PC-9 (cell line): ENCODE data around the gene SELENOT.

Experiments
- CTCF ChIP-seq: fragments of 200-600 bp; sonication (generic); conservative IDR thresholded peaks from 2 replicates; pipeline ENCODE4 v1.6.1; 2017; ENCODE audit warnings: mixed run types, antibody characterized with exemption, mild to moderate bottlenecking, moderate library complexity
- EZH2 ChIP-seq: fragments of 200-600 bp; sonication (generic); IDR thresholded peaks from 2 replicates; pipeline ENCODE4 v1.8.0; 2017; ENCODE audit warnings: antibody characterized with exemption, low read depth

GRCh38 chr3:150675587-150675986 is 72.5 kb downstream of the SELENOT start:
- TF ChIP-seq CTCF (no peak), EZH2 (no peak)
